HuH-7 (cell line): ENCODE data around the gene CAMK1D.
"Not testable (repeated sequence)": the region's sequence is repeated elsewhere in the genome, so short reads cannot be mapped to it uniquely, and the experiment has no call there.

Experiments used
- DNase-seq: peaks from one replicate; pipeline ENCODE4 v3.0.0; 2011; ENCODE audit warnings: low spot score

CAMK1D gene

GRCh38 chr10:12701696-12702095 is 352.3 kb downstream of the CAMK1D start:
- DNase-seq = no peak

- no peak for DNase-seq
Observed at GRCh38 chr10:12702215-12702770, 352.9 kb downstream of the CAMK1D start.

DNA sequence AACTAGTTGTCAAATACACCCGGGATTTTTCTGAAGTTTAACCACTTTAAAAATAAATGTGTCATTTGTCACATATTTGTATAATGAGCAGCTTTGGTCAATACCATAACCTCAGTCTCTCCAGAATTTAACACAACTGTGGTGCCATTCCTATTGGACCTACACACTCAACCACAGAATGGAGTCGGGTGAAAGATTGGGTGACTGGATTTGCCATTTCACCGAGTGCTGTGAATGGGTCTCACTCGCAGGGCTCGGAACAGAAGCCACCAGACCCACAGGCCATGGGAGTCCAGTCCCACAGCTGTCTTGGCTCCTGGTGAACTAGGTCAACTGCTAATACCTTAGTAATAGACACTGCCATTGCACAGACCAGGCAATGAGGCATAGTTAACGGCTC is 353.8 kb downstream of the CAMK1D start:
- DNase-seq = no peak

DNA sequence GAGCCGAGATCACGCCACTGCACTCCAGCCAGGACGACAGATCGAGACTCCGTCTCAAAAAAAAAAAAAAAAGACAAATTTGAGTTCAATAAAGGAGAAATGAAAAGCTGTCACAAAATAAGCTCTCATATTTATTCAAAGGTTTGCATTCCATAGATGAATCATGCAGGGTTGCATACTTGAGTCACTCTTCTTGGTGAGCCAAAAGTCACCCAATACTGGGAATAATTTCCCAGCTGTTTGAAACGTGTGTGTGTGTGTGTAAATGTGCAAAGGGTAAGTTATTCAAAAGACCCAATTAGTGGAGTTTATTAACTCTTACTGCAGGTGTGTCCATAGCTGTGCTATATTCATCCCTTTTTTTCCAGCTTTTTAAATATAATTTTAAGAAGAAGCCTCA is 354.5 kb downstream of the CAMK1D start:
- no peak for DNase-seq

DNA sequence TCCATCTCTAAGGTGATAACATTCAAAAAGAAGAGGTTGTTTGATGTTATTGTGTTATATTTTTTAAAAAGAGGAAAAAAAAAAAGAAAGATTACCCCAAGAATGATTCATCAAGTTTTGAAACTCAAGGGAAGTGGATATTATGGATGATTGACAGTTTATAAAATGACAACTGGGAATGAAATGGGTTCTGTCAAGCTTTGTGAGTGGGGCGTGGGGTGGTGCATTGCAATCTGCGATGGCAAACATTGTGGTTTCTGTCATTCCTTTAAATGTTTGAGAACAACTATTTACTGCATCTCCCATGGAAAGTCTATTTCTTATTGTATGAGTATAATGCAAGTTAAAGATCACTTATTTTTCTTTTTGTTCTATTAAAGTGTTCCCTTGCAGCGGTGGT is 355.1 kb downstream of the CAMK1D start:
- no peak for DNase-seq

GRCh38 chr10:12705943-12706342 is 356.6 kb downstream of the CAMK1D start:
- DNase-seq = no peak

DNA sequence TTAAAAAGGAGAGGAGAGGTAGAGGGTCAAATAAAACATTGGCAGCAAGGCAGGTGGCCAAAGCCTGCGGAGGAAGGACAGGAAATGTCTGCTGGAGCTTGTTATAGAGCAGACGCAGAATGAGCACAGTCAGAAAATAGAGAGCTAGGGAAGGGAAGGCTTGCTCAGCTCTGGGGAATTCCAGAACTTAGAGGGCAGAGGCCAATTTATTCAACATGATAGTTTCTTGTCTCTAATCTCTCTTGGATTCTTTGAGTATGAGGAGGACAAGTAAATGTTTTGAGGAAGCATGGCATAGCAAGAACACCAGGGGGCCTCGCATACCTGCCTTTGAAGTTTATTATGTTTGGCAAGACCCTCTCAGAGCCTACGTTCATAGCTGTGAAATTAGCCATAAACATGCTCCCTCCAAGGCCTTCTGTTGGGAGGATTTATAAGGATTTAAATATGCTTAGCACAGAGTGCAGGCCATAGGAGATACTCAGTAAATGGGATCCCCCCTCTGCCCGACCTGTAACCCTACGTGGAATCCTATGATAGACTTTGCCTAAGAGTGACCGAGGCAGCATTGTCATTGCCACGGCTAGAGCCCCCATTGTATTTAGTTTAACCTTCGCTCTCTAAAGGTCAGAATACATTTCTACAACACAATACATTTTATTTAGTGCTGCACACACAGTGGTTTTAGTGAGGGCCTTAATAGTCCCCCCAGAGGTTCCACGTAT is 358.3 kb downstream of the CAMK1D start:
- DNase-seq = no peak

DNA sequence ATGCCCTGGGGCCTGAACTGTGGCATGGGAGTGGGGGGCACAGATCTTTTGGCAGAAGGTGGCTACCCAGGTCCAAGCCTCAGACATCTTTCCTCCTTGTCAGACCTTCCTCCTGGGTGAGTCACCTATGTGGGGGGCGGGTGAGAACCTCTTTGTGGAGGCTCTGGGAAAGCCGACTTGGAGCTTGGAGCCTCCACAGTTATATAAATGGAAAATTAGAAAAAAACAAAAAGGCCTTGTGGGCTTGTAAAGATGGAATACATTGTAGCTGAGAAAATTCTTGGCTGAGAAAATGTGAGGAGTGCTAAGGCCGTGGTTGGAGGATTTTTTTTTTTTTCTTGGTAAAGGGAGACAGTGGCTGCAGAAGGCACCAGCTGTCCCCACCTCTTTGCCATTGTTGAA is 359.7 kb downstream of the CAMK1D start:
- no peak for DNase-seq

- no peak for DNase-seq
Observed at GRCh38 chr10:12709521-12709963, 360.2 kb downstream of the CAMK1D start.

DNA sequence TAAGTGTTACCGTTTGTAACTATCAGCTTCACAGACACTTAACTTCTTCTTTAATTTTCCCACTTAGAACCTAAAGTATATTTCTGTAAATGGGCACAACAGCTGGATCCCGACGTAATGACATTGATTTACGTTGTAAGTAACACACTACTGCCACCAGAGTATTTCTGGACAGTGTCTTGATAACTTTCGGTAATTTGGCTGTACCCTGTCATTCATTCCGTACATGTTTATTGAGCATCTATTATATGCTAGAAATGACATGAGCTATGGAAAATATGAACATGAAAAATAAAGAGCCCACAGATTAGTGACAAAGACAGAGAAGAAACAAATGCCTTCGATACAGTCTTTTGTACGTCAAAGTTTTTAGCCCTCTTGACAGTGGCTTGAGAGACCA is 360.8 kb downstream of the CAMK1D start:
- no peak for DNase-seq

DNA sequence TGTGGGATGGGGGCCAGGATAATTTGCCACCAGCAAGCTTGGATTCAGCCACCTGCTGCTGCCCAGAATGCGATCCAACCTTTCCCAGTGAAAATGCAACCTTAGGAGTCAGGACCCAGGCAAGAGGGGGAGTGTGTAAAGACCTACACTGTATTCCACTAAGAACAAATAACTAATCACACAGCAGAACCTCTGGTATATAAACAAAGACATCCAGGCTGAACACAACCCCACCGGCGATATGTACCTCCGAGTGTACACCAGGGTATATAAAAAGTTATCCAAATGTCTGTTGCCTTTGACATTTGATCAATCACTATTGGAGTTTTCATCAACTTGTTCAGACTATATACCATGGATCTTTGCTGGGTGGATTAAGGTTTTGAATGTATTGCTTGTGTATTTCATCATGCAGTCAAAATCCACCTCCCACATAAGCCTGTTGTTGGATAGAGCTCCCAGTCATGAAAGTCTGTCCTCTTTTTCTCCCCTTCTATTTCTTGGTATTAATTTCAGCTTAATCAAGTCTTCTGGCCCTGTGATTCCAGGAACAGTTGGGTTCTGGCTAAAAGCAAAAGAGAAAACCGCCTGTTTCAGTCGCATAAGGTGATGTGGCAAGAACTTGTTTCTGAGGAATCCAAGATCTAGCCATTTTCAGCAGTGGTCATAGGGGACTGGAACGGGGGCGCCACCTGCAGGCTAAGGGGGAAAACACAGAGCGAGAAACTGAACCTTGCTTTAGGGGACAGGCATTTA is 361.4 kb downstream of the CAMK1D start:
- peak; percentile 61 for DNase-seq

DNA sequence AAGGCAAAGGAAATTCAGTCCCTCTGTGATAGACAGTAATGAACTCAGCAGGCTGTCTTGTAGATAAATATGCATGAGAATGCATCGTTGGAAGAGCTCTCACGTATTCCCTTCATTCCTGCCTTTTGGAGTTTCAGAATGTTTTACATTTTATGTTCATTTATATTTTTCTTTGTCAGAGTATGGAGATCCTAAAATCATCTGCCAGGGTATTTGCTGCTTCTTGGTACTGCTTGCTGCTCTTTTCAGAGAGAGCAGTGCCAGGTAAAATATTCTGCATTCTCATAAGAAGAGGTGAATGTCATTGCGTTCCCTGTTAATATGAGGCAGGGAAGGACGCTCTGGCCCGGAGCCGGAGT is 362.0 kb downstream of the CAMK1D start:
- no peak for DNase-seq

DNA sequence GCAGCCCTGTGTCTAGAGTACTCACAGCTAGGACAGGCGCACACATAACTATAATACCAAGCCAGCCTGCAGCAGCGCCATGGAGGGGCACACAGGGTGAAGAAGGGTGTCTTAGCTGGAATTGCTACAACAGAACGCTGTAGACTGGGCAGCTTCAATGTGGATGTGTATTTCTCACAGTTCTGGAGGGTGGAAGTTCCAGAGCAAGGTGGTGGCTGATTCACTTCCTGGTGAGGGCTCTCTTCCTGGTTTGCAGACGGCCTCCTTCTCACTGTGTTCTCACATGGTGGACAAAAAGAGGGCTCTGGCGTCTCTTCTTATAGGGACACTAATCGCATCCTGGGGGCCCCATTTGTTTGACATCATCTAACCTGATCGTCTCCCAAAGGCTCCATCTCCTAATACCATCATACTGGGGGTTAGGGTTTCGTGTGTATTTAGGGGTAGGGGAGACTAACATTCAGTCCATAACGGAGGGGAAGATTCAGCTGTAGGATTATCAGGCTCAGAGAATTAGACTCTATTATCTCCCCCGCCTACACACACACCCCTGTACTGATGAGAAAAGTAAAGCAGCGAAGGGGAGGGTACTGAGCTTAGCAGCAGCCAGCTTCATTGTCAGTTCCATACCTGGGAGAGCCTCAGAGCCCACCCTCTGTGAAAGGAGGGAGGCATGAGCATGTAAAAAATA is 363.1 kb downstream of the CAMK1D start:
- no peak for DNase-seq

DNA sequence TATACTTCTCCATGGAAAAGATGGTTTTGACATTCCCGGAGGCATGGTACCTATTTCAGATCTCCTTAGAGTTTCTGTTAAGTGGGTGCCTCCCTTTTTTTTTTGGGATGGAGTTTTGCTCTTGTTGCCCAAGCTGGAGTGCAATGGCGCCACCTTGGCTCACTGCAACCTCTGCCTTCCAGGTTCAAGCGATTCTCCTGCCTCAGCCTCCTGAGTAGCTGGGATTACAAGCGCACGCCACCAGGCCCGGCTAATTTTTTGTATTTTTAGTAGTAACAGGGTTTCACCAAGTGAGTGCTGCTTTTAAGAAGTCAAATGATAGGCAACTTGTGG is 363.6 kb downstream of the CAMK1D start:
- not testable (repeated sequence) for DNase-seq

DNA sequence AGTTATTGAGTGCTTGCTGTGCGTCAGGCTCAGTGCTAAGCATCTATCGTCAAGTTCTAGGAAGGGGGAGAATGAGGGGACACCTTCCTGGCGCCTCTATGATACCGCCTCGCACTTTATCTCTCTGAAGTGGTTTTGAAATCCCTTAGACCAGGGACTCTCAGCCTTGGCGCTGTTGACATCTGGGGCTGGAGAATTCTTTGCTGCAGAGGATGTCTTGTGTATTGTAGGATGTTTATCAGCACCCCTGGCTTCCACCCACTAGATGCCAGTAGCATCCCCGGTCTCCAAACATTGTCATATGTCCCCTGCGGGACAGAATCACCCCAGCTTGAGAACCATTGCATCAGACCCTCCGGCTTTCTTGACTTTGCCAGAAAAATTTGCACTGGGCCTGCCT is 366.7 kb downstream of the CAMK1D start:
- no peak for DNase-seq

DNA sequence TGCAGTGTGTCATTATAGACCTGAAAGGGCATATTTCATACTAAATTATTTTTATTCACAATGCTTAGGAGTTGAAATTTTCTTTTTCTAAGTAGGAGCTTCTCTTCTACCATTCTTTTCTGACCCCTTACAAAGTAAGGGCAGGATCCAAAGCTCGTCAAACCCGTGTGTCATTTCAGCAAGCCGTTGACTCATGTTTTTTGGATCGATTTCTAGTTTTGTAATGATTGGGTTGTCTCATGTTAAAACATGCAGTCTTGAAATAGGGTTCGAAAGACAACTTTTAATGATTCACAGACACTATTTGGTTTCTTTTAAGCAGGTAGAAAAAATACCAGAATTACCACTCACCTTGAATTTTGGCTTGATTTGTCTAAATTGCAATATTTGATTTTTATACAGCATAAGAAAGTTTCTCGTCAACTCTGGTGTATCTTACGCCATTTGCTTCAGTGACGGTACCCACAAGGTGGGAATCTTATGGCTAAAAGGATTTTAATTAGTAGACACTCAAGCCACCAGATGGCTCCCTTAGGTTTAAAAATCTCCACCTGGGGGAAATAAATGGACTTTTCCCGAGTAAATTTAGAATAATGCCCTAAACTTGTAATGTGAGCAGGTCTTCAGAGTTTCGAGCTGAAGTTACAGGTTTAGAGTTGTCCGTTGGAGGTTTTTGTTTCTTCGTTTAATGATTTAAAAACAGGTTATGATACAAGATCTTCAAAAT is 368.8 kb downstream of the CAMK1D start:
- no peak for DNase-seq

DNA sequence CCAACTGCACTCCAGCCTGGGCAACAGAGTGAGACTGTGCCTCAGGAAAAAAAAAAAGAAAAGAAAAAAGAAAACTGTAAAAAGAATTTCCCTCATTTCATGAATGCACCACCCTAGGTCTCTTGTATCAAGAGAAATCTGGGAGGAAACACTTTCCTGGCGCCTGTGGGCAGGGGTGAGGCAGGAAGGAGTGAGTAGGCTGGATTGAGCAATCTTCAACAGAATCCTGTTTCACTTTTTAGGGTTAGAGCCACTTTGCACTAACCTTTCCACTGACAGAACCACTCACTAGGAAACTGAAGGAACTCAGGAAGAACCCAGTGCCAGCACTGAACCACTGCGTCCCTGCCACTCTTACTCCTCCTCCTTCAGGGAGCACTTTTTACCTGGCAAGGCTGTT is 370.0 kb downstream of the CAMK1D start:
- no peak for DNase-seq

DNA sequence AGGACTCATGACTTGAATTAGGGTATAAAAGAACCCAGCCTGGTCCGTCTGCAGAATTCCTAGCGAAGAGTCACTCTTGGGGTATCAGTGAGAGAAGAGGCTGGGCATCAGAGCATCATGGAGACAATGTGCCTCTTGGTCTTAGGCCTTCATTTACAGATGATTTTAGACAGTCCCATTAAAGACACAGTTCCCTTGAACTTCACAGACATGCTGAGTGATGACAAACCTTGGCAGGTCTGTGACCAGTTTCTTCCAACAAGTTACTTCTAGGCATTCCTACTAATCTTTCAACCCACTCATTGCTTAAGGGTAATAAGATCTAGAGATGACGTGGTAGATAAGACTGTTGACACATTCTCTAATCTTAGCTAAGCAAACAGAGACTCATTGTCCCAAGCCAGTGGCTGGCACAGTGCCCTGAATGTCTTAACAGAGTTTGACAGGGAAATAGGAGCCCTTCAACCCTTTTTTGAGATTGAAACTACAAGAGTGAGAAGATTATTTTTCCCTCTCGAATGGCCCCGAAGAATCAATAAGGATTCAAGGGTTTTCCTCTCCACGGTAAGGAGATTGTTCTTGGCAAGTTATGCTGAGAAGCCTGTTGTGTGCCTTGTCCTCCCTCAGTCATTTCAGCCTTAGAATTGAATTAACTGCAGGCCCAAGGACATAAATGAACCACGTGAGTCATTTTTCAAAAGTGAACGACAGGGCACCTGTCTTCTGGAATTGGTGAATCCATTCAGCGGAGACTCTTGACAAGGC is 371.1 kb downstream of the CAMK1D start:
- DNase-seq = peak; percentile 27

DNA sequence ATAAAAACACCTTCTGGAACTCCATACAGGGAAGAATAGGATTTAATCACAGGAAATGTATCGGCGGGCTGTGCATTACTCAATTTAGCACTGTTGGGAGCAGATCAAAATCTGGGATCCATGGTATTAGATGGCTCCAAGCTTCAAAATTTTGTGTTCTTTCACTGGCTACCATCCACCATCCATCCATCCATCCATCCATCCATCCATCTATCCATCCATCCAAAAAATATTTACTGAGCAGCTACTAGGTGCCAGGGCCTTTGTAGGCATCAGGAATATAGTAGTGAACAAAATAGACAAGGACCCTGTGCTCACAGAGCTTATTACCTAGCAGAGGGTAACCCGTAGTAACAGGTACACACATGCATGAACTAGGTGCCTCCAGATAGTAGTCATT is 372.0 kb downstream of the CAMK1D start:
- no peak for DNase-seq

DNA sequence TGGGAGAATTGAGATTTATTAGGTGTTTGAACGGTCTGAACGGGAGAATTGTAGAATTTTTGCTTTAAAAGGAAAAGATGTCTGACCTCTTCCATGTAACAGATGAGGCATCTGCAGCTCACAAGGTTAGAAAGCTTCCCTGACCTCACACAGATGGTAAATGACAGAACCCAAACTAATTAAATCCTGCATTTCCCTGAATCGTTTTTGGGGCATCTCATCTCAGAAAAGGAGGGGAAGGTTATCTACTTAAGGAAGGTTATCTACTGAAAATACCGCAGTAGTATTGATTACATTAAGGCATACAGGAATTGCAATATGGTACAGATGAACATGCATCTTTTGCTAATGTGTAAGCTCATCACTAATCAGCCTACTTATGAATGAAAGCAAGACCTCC is 373.9 kb downstream of the CAMK1D start:
- DNase-seq = no peak

GRCh38 chr10:12724807-12725579 is 375.6 kb downstream of the CAMK1D start:
- DNase-seq = no peak
